HG02678 (cell line): Measurements from ENCODE around the gene FOS.

Experiments
- ATAC-seq: cut with Tn5 transposase; IDR thresholded peaks from one replicate; pipeline ENCODE4 v1.9.1; 2021; ENCODE audit warnings: mild to moderate bottlenecking, moderate library complexity; ENCODE audit not compliant: unreplicated experiment

Gene FOS

GRCh38 chr14:75249958-75250336 lies 28.7 kb upstream of the FOS start:
- peak; percentile 24 for ATAC-seq

- ATAC-seq: no peak
Measured at GRCh38 chr14:75250800-75251199, 27.8 kb upstream of the FOS start.

DNA sequence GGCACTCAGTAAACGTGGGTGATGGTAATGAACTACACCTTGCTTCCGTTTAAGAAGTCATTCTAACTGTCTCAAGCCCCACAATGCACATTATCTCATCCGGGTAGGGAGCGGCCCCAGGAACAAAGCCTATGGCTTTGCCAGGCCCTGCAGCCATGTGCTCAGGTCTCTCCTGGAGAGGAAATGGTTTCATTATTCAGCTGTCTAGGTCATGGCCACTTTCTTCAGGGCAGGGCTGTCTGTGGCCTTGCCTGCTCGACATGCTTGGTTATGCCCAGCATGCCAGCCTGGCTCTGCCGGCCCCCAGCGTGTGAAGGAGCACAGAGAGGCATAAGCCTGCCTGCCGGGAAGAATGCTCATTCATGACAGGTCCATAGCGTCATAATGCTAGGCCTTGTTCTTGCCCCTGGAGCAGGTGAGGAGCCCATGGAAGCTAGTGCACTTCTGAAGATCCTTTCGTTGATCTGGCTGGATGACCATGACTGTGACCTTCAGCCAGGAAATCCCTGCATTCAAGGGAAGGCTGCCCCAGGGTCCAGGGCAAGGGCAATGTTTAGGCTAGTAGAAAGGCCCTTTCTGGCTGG lies 26.3 kb upstream of the FOS start:
- no peak for ATAC-seq

DNA sequence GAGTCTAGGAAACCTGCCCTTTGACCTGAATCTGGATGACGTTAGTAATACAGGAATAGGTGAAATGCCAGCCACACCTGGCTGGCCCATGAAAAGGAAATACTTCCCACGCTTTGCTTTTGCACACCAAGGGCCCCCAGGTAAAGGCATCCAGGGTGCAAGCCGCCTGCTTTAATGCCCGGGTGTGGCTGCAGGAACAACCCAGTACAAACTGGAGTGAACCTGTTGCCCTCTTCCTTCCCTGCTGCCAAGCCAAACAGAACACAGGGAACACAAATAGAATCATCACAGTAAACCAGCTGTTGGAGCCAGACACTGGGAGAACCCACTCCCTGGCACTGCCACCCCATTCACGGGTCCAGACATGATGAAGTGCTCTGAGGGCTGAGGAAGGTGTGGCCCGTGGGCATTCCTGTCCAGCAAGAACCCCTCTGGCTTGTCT lies 24.2 kb upstream of the FOS start:
- ATAC-seq: no peak

GRCh38 chr14:75254901-75255584 lies 23.6 kb upstream of the FOS start:
- ATAC-seq: no peak

GRCh38 chr14:75258079-75258802 lies 20.4 kb upstream of the FOS start:
- ATAC-seq: no peak

DNA sequence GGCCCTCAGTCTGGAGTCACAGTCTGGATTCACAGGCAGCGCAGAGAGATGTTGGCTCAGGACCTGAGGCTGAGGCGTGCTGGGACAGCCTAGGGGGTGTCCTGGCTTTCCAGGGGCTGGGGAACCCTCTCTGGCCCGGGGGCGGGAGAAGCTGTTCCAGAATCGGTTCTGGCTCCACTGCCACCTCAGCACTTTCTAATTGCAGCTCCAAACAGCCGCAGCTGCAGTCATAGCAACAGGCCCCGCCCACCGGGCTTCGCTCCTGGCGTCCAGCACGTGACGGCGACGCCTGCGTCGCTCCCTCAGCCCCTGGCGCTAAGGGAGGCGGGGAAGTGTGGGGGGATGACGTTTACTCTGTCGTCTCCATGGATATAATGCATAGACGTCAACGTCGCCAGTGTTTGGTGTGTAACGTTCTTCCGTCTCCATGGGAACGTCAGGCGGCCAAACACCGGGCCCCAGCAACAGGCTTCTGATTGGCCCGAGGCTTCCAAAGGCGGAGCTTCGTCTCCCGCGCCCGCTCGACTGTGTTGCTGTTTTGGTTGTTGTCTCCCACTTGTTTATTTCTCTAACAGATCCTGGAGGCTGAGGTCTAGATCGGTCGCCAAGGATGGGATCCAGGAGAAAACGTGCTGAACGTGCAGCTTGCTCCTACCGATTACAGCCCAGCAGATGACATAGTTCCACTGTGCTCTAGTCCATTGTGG lies 19.7 kb upstream of the FOS start:
- peak; percentile 97 for ATAC-seq

DNA sequence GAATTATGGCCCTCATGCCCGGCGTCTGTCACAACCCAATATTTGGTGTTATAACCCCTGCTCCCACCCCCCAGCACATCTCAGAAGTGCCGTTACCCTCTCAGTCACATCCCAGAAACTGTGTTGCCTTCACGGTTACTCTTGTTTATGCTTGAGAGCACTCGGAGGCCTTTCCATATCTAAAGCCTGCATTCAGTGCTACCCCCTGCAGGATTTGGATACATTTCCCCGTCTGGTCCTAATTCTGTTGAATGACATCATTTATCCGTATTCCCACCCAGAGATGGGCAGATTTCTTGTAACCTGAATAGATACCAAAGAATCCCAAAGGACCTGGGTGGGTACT lies 19.1 kb upstream of the FOS start:
- ATAC-seq: no peak

GRCh38 chr14:75260025-75260763 lies 18.4 kb upstream of the FOS start:
- no peak for ATAC-seq

DNA sequence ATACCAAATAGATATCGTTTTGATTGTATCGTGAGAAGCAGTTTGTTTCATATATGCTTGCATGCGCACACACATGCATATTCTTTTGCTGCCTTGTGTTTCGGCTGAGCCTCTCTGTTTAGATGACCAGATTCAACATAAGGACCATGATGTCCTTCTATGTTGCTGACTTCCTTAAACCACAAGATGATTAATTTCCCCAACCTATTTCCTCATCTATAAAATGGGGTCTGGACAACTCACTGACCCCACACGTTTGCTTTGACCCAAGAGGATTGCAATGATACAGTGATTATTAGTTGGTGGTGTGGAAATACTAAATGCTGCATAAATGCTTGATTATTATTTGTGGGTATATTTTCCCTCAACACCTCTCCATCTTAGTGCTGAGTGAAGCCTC lies 16.8 kb upstream of the FOS start:
- ATAC-seq: no peak

- ATAC-seq: no peak
Measured at GRCh38 chr14:75262641-75263040, 16.0 kb upstream of the FOS start.

GRCh38 chr14:75264036-75264435 lies 14.6 kb upstream of the FOS start:
- ATAC-seq: no peak

DNA sequence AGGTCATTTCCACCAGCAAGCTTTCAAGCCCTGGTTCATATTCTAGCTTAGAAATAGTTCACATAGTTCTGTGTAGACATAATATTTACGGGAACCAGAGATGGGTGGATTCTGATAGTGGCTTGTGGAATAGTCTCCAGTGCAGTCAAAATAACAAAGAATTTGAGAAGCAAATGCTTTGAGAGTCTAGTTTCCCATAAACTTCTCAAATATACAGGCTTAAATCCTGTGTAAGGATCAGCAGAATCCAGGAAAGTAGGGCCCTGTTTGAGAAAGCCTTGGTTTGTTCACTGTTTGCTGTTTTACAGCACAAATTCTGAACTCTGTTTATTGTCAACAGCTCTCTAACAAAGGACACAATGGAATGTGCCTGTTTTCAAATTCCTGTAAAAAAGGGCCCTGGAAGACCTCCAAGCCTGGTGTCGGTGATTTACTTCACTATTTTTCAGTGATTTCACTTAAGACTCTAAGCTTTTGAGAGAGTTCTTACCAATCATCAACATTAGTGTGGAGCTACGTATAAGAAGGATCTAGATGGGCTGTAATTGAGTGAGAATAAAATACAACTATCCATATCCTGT lies 11.4 kb upstream of the FOS start:
- ATAC-seq: no peak

DNA sequence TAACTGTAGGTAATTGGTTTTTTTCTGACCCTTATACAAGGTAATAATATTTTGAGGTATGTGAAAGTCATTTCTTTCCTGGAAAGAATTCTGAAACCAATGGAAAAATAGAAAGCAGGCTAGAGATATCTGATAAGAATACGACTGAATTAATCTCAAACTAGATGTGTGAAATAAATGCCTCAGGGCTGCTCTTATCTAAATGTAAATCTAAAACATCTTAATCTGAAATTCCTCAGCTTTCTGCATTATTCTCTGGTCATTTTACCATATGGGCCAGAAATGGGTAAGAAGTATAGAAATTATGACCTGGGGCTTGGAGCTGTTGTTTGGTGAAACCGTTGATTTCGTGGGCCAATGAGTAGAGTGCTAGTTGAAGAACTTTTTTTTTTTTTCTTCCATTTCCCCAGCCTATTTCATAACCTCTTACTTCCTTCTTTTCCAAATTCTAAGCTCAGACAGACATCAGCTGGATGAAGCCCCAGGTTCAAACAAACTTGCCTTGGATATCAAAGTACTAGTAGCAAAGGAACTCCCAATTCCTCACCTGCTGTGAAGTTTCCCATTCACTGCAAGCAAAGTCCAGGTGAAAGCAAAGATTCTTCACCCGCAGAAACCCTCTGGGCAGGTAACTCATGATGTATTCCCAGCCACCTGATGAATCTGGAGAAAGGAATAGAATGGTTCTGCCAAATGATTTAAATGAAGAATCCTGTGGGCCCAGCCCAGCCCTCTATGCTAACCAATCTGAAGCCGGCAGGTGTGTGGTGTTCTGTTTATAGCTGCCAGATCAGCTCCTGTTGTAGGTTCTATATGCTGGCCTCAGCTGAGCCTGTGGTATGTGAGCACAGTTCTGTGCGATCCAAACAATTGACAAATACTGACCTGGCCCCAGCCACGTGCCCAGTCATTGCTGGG lies 9.7 kb upstream of the FOS start:
- ATAC-seq: no peak

- no peak for ATAC-seq
Measured at GRCh38 chr14:75271514-75271913, 7.1 kb upstream of the FOS start.

DNA sequence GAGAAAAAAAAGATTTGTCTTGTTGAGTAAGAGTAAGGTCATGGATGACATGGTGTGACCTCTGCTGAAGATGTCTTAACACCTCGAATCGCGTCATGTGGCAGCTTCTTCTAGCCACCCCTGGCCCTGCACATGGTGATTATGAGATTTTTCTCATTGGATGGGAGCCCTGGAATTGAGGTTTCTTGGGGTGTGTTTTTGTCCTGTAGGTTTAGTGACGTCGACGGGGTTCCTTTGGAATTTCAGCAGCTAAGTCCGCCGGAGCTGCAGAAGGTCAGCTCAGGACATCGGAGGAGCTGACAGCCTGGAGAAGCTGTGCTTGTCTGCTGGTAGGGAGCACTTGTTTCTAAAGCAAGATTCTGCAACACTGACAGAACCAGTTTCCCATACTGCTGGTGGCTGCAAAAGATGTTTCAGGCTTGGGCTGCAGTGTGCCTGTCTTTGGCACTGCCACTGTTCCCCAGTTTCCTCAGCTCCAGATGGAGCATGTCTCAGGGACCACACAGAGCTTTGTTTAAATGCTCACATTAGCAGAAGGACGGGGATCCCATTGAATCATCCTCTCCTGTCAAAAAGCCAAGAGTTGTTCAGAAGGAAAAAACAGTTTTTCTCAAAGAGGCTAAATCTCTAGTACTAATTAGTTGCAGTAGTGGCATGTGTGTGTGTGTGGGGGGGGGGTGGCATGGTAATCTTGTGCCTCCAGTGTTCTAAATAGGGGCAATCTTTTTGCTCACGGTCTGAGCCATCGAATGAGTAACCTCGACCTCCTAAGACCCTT lies 5.2 kb upstream of the FOS start:
- no peak for ATAC-seq

DNA sequence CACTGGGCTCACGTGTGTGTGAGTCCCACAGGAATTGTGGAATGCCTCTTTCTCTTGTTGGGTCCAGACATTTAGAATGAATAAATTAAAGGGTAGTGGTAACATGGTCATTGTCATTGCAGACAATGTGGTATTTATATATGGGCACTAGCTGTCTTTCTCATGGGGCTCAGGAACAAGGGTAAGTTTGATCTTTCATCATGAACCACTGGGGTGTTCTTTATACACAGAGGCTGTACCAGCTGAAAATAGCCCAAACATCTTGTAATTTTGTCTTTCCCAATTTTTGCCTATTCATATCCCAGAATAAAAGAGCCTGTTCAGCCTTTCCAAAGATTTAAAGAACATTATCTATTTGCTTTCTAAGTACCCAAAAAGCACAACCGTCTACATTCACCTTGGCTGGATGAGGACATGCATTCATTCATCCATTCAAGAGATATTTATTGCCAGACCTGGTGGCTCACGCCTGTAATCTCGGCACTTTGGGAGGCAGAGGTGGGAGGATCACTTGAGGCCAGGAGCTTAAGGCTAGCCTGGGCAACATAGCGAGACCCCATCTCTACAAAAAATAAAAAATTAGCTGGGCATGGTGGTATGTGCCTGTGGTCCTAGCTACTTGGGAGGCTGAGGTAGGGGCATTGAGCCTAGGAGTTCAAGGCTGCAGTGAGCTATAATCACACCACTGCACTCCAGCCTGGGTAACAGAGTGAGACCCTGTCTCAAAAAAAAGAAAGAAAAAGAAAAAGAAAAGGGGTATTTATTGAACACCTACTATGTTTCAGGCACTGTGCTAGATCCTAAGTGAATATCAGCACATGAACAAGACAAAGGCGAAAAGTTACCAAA lies 4.4 kb upstream of the FOS start:
- no peak for ATAC-seq
